CD1c-positive myeloid dendritic cell (primary cell): Measurements from ENCODE around the gene CDKN2D.

Experiments
- DNase-seq: peaks from one replicate; pipeline ENCODE4 v3.0.0-alpha.2; 2016; ENCODE audit errors: extremely low spot score

CDKN2D gene

DNA sequence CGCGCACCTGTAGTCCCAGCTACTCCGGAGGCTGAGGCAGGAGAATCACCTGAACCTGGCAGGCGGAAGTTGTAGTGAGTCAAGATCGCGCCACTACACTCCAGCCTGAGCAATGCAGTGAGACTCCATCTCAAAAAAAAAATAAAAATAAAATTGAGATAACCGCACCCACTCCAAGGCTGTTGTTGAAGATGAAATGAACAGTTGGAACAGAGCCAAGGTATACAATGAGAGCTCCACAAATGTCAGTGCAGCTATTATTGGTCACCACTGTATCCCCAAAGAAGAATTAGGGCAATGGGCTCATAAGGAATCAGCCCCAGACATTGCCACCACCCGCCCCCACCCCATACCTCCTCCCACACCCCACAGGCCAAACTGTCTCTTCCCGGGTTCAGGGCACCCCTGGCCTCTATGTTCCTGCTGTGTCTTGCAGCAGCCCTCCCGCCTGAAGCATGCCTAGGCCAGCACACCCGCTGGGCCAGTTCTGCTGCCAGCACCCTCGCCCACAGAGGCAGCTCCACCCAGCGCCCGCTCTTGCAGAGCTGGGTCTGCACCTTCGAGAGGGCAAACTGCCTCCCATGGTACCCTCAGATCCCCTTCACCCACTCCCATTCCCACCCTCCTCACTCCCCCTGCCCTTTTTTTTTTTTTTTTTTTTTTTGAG is 48.0 kb downstream of the CDKN2D start:
- DNase-seq = no peak

DNA sequence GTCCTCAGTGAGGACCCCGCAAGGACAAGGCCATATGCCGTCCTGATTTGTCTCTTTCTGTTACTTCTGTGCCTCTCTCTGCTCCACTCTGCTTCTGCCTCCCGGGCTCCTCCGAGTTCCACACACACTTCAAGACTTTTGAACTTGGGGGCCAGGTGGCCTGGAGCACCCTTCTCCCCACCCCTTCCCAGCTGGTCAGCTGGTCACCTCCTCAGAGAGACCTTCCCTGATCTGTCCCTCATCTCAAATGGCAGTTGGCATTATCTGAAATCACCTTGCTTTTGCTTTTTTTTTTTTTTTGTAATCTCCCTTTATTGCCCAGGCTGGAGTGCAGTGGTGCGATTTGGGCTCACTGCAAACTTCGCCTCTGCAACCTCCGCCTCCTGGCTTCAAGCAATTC is 49.4 kb downstream of the CDKN2D start:
- no peak for DNase-seq

DNA sequence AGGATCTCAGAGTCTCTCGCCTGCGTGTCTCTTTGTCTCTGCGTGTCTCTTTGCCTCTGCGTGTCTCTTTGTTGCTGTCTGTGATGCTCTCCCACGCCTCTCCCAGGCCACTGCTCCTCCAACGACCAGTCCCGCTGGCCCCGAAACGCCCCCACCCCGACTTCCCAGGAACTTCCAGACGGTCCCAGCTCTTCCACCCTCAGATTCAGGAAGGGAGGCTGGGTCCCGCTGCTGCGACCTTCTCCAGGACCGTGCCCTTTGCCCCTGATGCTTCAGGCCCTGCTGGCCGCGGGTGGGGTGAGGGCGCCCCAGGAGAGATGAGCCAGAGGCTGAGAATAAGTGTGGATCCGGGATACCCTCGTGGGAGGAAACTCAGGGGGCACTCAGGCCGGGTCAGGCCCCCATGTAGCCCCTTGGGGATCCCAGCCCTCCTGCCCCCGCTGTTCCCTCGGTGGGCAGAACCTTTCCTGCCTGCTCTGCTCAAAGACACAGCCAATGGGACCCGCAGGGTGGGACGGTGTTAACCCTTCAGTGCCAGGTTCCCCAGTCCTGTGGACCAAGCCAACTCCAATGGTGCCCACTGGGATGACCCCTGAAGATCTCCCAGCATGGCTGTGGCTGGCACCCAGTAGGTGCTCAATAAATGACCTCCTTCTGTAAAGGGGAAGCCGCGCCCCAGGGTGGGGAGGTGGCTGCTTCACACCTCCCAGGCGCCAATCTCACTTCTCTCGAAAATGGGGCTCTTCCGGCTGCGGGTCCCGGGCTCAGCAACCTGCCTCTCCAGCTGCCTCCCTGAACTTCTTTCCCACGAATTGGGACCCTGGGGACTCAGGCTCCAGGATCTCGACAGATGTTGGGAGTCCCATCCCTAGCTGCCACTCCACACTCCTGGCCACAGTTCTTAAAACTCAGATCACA is 50.1 kb downstream of the CDKN2D start:
- DNase-seq = peak; percentile 54

DNA sequence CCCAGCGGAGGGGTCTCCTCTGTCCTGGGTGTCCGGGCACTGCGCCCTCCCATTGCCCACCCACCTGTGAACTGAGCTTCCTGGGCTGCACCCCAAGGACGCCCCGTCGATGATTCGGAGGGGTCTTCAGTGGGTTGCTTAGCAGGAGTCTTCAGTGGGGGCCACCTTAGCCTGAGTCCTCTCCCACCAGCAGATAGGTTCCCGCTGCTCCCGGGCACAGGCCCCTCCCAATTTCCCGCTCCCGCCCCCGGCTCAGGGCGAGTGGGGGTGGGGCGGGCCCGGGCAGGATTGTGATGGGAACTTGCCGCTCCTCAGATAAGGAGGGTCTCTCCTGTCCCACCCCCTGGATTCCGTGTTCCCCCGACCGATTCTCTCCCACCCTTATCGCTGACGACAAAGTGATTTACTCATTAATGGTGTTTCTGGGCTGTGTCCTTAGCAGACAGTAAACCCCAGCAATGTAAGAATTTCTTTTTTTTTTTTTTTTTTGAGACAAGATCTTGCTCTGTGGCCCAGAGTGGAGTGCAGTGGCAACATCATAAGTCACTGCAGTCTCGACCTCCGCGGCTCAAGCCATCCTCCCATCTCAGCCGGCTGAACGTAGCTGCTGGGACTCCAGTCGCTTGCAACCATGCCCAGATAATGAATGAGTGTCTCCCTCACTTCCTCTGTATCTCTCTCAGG is 50.9 kb downstream of the CDKN2D start:
- no peak for DNase-seq

DNA sequence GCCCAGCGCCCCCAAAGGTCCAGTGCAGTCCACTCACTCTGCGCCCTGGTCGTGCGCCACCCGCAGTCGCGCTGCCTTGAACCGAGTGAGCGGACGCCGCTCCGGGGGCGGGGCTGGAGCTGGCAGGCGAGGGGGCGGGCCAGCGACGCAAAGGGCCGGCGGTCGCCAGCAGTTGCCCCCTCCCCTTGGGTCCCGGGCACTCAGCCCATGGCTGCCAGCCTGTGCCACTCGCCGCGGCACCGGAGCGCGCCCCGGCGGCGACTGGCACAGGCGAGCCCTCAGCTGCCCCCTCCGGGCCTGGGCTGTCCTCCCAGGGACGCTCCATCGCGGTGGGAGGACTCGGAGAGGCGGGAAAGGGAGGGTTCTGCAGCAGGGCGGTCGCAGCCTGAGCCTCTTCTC is 51.4 kb downstream of the CDKN2D start, which contains the start of gene S1PR5:
TSS of gene S1PR5 (minus strand) at position 87 of the 399 bp plus-strand sequence. CDS start 2,436 bp downstream, outside the sequence.
- DNase-seq = peak; percentile 20

DNA sequence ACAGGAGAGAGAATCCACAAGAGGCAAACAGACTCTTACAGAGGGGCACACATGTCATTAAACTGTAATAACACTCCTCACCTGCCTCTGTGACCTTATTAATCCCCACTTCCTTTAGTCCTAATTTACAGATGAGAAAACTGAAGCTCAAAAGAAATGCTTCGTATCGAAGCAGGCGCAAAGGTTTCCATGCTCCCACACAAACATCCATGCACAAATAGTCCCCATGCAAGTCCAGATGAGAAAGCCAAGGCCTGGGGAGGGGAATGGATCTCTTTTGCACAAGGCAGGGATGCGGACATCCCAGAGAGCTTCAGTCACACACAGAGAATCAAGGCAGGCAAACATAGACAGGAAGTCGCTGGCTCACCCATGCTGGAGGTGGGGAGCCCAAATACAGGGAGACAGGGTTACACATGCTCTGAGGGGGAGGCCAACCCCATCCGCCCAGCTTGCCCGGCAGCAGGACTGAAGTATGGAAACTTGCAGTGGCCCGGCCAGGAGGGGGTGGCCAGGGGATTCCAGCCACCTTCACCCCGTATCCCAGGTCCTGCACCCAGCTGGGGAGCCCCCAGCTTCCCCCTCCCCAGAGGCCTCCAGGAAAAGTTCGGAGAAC is 52.0 kb downstream of the CDKN2D start:
- DNase-seq = no peak
